ENCODE measurements around the gene SND1. TPM values are rescaled to one million over a fixed set of nuclear protein-coding genes. Genes with fewer than 3 reads are reported as not detected.

SND1 gene
- total and polyA plus RNA-seq, 2 of the 4 experiments (the other 2 are of a cell fraction) = 154 to 294 TPM

DNA sequence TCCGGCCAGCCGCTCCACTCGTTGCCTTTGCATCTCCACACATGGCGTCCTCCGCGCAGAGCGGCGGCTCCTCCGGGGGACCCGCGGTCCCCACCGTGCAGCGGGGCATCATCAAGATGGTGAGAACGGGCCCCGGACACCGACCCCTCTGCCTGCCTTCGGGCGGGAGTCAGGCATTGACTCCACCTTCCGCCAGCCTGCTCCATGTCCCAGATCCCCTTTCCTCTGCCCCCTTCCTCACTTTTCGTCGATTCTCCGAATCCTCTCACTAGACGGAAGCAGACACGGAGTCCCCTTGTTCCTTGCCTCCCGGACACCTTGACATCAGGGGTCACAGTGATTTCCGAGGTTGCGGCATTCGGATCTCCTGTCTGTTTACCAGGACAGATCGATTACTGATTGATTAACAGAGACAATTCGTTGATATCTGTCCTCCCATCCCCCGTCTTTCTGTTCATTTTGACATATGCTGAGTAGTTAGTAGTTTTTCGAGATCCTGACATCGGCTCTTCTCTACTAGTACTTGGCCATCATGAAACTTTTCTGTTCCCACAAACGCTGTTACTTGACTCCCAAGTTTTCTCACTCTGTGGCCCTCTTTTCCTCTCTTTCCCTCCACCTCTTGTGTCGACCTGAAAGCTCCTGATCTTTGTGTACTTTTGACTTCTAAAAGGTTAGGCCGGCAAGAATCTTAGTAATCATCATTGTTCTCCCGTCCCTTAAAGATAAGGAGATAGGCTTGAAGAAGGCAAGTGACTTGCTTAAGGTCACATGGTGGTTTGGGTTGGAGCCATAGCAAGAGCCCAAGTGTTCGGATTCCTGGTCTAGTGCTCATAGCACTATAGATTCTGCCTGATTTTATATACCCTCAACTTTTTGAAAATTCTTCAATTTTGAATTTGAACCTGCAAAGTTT is 597 bp downstream of the SND1 start:
- peak overlapping the region; percentile 87 for H4K91ac ChIP-seq (ENCODE audit: insufficient read depth, low read depth, low read length)
- intact Hi-C loops (cut with micrococcal nuclease) = loop anchor here (1.0 to 2.0 kb wide), 2 partner anchors 10 to 68 kb away; partner anchors contain the start of gene GCC1
- no peak overlapping the region for H2BK20ac ChIP-seq (ENCODE audit: low read depth, low read length)
- peak; percentile 16 for ATAC-seq (ENCODE audit: low read depth)
- peak overlapping the region; percentile 92 for H3K9ac ChIP-seq (ENCODE audit: low read depth, low read length)
- peak overlapping the region; percentile 91 for H3K27ac ChIP-seq (ENCODE audit: insufficient read depth, low read length)
- dilution Hi-C loops (cut with HindIII; ENCODE audit: low sequenced_read_pairs, unreplicated experiment) = no loop called here
- in situ Hi-C loops (cut with MboI; ENCODE audit: low sequenced_read_pairs) = no loop called here
- peaks cover 54% of the 10 kb centered on the region for H4K20me1 ChIP-seq (ENCODE audit: insufficient read depth, low read length)
- peak overlapping the region; percentile 98 for H2AK9ac ChIP-seq (replicated peaks; ENCODE audit: low read depth, low read length, poor library complexity)
- no peak overlapping the region for H2BK15ac ChIP-seq (ENCODE audit: low read depth, low read length)
- H3K9me1 ChIP-seq (ENCODE audit: insufficient read depth, low read length) = peaks cover 21% of the 10 kb centered on the region; the same call in 1 of the 2 replicates
- H2BK120ac ChIP-seq (ENCODE audit: low read depth, low read length) = 0 out of 2 replicates have a peak overlapping the region, but pooled peaks have one; percentile 60
- peak overlapping the region; percentile 98 for H2AK5ac ChIP-seq (ENCODE audit: low read depth, low read length)
- 0% methylated on average over 7 of the region's 38 CpGs; no CpG with 5 or more reads in 1 of the 2 experiments for WGBS, 2 experiments (ENCODE audit: extremely low coverage in 2 of 2, insufficient read length in 1 of 2)
- H2AFZ ChIP-seq (replicated peaks; ENCODE audit: low read length, poor library complexity) = peak overlapping the region; percentile 97
- peak overlapping the region; percentile 52; the same call in 1 of the 2 replicates for H4K5ac ChIP-seq (ENCODE audit: low read depth, low read length)
- TSS peak; percentile 60 for BruUV-seq (replicated peaks)
- no peaks in the 10 kb centered on the region for H3K9me3 ChIP-seq (ENCODE audit: control insufficient read depth, insufficient read depth, low read length)
- CTCF ChIA-PET = no interaction called here
- peak; percentile 78; the same call in 1 of the 2 replicates for TF ChIP-seq MXI1 (IDR thresholded peaks at IDR 0.05; ENCODE audit: borderline replicate concordance, low read depth, low read length)
- no peak for TF ChIP-seq CHD1 (IDR thresholded peaks at IDR 0.05; ENCODE audit: low read depth, low read length)
- no peak for TF ChIP-seq RFX5 (IDR thresholded peaks at IDR 0.05; ENCODE audit: low read depth, low read length)
- TF ChIP-seq USF2 (IDR thresholded peaks at IDR 0.05; ENCODE audit: low read depth, low read length) = peak; percentile 75
- TF ChIP-seq RCOR1 (IDR thresholded peaks at IDR 0.05; ENCODE audit: insufficient replicate concordance, low read length) = no peak
- peak overlapping the region; percentile 97 for H3K23ac ChIP-seq (ENCODE audit: low read depth, low read length)
- peak; percentile 62 for DNase-seq
- peak overlapping the region; percentile 65 for H2BK5ac ChIP-seq (ENCODE audit: low read depth, low read length, poor library complexity, severe bottlenecking)
- H3K14ac ChIP-seq (replicated peaks; ENCODE audit: low read depth, low read length) = peak overlapping the region; percentile 85
- POLR2A ChIA-PET (ENCODE audit: unreplicated experiment) = no interaction called here
- H3K79me1 ChIP-seq (ENCODE audit: low read depth in 1 of 2, low read length in 2 of 2) = peaks cover 13 to 60% of the 10 kb centered on the region in 2 experiments; a peak in 3 of 4 replicates
- peak overlapping the region; percentile 45 to 90; a peak in 3 of 4 replicates for H4K8ac ChIP-seq (ENCODE audit: low read depth in 2 of 2, low read length in 2 of 2)
- no peaks in the 10 kb centered on the region for H3K27me3 ChIP-seq (ENCODE audit: control insufficient read depth, insufficient read depth, low read length)
- no peak overlapping the region; the same call in none of the 2 replicates for H3K18ac ChIP-seq (ENCODE audit: low read depth, low read length)
- peak overlapping the region; percentile 97 for H3K4ac ChIP-seq (ENCODE audit: low read depth, low read length)
- H3K56ac ChIP-seq (ENCODE audit: extremely low read depth, insufficient read depth, low read length) = peak overlapping the region; percentile 93
- peaks cover 4% of the 10 kb centered on the region; the same call in 1 of the 2 replicates for H3K36me3 ChIP-seq (ENCODE audit: control insufficient read depth, insufficient read depth, low read length)
- H3K4me2 ChIP-seq (ENCODE audit: low read depth, low read length) = peak overlapping the region; percentile 95
- peaks cover 8% of the 10 kb centered on the region for H3K4me1 ChIP-seq (ENCODE audit: control insufficient read depth, insufficient read depth, low read length)
- peak overlapping the region; percentile 91 for H3K4me3 ChIP-seq (ENCODE audit: insufficient read depth, low read depth, low read length)
